HCT116 (cell line): ENCODE data around the gene KCNH2. TPM values are rescaled to one million over a fixed set of nuclear protein-coding genes. Genes with fewer than 3 reads are reported as not detected.

ENCODE experiments used
- ATAC-seq: fragments of 200-7000 bp; cut with Tn5 transposase; 2 replicates; pipeline ENCODE4 v1.9.1; 2020; ENCODE audit warnings: mild to moderate bottlenecking, moderate library complexity
- BruUV-seq: library from RNA; stranded (reverse); fragments of 400-500 nt; replicated peaks from 2 replicates; lab custom pipeline; 2021; lab: Mats Ljungman, UMichigan
- CTCF ChIA-PET: fragments of 300-600 bp; sonication (Branson Sonifier 250); formaldehyde crosslinking; loops from one replicate; lab custom pipeline; 2021; ENCODE audit warnings: antibody characterized with exemption; lab: Charles Lee
- POLR2A ChIA-PET: fragments of 300-600, 350-600 bp; sonication (Branson Sonifier 250); formaldehyde crosslinking; loops from one replicate; lab custom pipeline; 2021; ENCODE audit warnings: antibody characterized with exemption; lab: Charles Lee
- RAD21 ChIA-PET, 2 experiments: fragments of 300-600 bp; sonication (Branson Sonifier 250); formaldehyde crosslinking; loops; one replicate each; lab custom pipeline; 2023; ENCODE audit warnings: low total read pairs in 2 of 2; ENCODE audit not compliant: uncharacterized antibody in 2 of 2, unreplicated experiment in 2 of 2, low non-redundant PET in 1 of 2; lab: Charles Lee
- DNase-seq: peaks from one replicate; pipeline ENCODE4 v3.0.0-alpha.2; 2010; ENCODE audit warnings: low read depth, low spot score
- H2AFZ ChIP-seq: fragments of 200-600 bp; shearing (Covaris generic), sonication (generic); 2 replicates; pipeline ENCODE4 v1.6.1; 2017; ENCODE audit warnings: low read depth, mixed run types, mixed read lengths, antibody characterized with exemption, low read length; ENCODE audit not compliant: poor library complexity, severe bottlenecking
- H3K27ac ChIP-seq: 2 replicates; pipeline ENCODE4 v1.5.1; 2012; ENCODE audit warnings: low read depth, low read length
- H3K27me3 ChIP-seq: fragments of 200-600 bp; sonication (generic); 2 replicates; pipeline ENCODE4 v1.6.1; 2016; ENCODE audit warnings: mixed run types, low read length, mixed read lengths; ENCODE audit not compliant: insufficient read depth
- H3K36me3 ChIP-seq, 2 experiments: fragments of 200-500 bp in 1 of 2; fragments of 200-600 bp in 1 of 2; sonication (Bioruptor generic) in 1 of 2; sonication (generic) in 1 of 2; 2 replicates each; pipeline versions ENCODE4 v1.5.1 to v1.6.1; 2014 to 2016; ENCODE audit warnings: low read length in 2 of 2, inconsistent platforms in 1 of 2, mixed read lengths in 1 of 2, mixed run types in 1 of 2; ENCODE audit not compliant: insufficient read depth in 2 of 2, control insufficient read depth in 1 of 2
- H3K4me1 ChIP-seq, 2 experiments: fragments of 200-600 bp in 1 of 2; sonication (generic) in 1 of 2; 2 replicates each; pipeline versions ENCODE4 v1.5.1 to v1.6.1; 2012 to 2017; ENCODE audit warnings: low read length in 2 of 2, inconsistent platforms in 1 of 2, mild to moderate bottlenecking in 1 of 2, mixed read lengths in 1 of 2, mixed run types in 1 of 2, moderate library complexity in 1 of 2; ENCODE audit not compliant: insufficient read depth in 2 of 2, control insufficient read depth in 1 of 2
- H3K4me2 ChIP-seq: fragments of 200-600 bp; sonication (generic); 2 replicates; pipeline ENCODE4 v1.6.1; 2017; ENCODE audit warnings: mixed run types, low read length, mixed read lengths
- H3K4me3 ChIP-seq, 2 experiments: fragments of 200-600 bp in 1 of 2; sonication (generic) in 1 of 2; replicated peaks in 1 of 2; 2 replicates each; pipeline ENCODE4 v1.5.1; 2011 to 2016; ENCODE audit warnings: low read length in 2 of 2, control low read depth in 1 of 2, low read depth in 1 of 2, mild to moderate bottlenecking in 1 of 2, mixed read lengths in 1 of 2, mixed run types in 1 of 2
- H3K79me2 ChIP-seq: fragments of 200-600 bp; sonication (generic); 2 replicates; pipeline ENCODE4 v1.6.1; 2017; ENCODE audit warnings: mild to moderate bottlenecking, mixed run types, low read length, moderate library complexity, mixed read lengths; ENCODE audit not compliant: insufficient read depth
- H3K9ac ChIP-seq: fragments of 200-600 bp; sonication (generic); 2 replicates; pipeline ENCODE4 v1.6.1; 2016; ENCODE audit warnings: low read length, mixed read lengths
- H3K9me2 ChIP-seq: fragments of 200-600 bp; sonication (generic), shearing (Covaris generic); 2 replicates; pipeline ENCODE4 v1.6.1; 2017; ENCODE audit warnings: mixed run types, mild to moderate bottlenecking, moderate library complexity; ENCODE audit not compliant: insufficient read depth
- H3K9me3 ChIP-seq, 2 experiments: fragments of 200-500 bp in 1 of 2; fragments of 200-600 bp in 1 of 2; sonication (Bioruptor generic) in 1 of 2; sonication (generic) in 1 of 2; 2 replicates each; pipeline ENCODE4 v1.6.1; 2014 to 2017; ENCODE audit warnings: low read length in 2 of 2, mixed read lengths in 2 of 2, inconsistent platforms in 1 of 2, low read depth in 1 of 2, mild to moderate bottlenecking in 1 of 2, mixed run types in 1 of 2, moderate library complexity in 1 of 2; ENCODE audit not compliant: control insufficient read depth in 1 of 2, insufficient read depth in 1 of 2
- H4K20me1 ChIP-seq: fragments of 200-600 bp; sonication (generic), shearing (Covaris generic); 2 replicates; pipeline ENCODE4 v1.6.1; 2017; ENCODE audit warnings: mixed run types, mild to moderate bottlenecking, moderate library complexity; ENCODE audit not compliant: insufficient read depth
- CBX3 ChIP-seq: IDR thresholded peaks from 2 replicates; pipeline ENCODE4 v1.6.1; 2012; ENCODE audit warnings: low read depth
- CEBPB ChIP-seq: IDR thresholded peaks from 2 replicates; pipeline ENCODE4 v1.6.1; 2012; ENCODE audit warnings: low read depth
- ELF1 ChIP-seq: IDR thresholded peaks from 2 replicates; pipeline ENCODE4 v1.6.1; 2012; ENCODE audit warnings: low read depth, borderline replicate concordance
- RAD21 ChIP-seq: IDR thresholded peaks from 2 replicates; pipeline ENCODE4 v1.6.1; 2012; ENCODE audit warnings: low read depth, mild to moderate bottlenecking
- SIN3A ChIP-seq: IDR thresholded peaks from 2 replicates; pipeline ENCODE4 v1.6.1; 2012; ENCODE audit warnings: low read depth
- SP1 ChIP-seq: IDR thresholded peaks from 2 replicates; pipeline ENCODE4 v1.6.1; 2012; ENCODE audit warnings: low read depth
- SRF ChIP-seq: IDR thresholded peaks from 2 replicates; pipeline ENCODE4 v1.6.1; 2012; ENCODE audit warnings: low read depth
- YY1 ChIP-seq: IDR thresholded peaks from 2 replicates; pipeline ENCODE4 v1.6.1; 2011; ENCODE audit warnings: low read length, low read depth, moderate library complexity, mild to moderate bottlenecking; ENCODE audit not compliant: insufficient replicate concordance; ENCODE audit errors: extremely low read depth
- ZNF274 ChIP-seq: fragments of 200-500 bp; sonication (Bioruptor generic); IDR thresholded peaks from 2 replicates; pipeline ENCODE4 v1.6.1; 2014; ENCODE audit warnings: mild to moderate bottlenecking, low read depth, low read length, inconsistent platforms
- intact Hi-C: fragments of 100-400 bp; cut with micrococcal nuclease; formaldehyde crosslinking; loops from 2 replicates; pipeline ENCODE4 v1.10.0; 2022
- total RNA-seq: library from RNA; stranded (reverse); gene quantifications from one replicate; pipeline ENCODE4 v1.2.1, GENCODE V29; 2021; ENCODE audit not compliant: unreplicated experiment
- TF ChIP-seq, protein P1 (sequence below): IDR thresholded peaks from 2 replicates; pipeline ENCODE4 v1.6.1; 2011; ENCODE audit warnings: mild to moderate bottlenecking, low read length, moderate library complexity; ENCODE audit not compliant: insufficient replicate concordance; ENCODE audit errors: extremely low read depth
- TF ChIP-seq, protein P2 (sequence below), 3 experiments: fragments of 200-600 bp in 1 of 3; sonication (generic) in 1 of 3; IDR thresholded peaks in 2 of 3; conservative IDR thresholded peaks in 1 of 3; 2 replicates each; pipeline ENCODE4 v1.5.1; 2012 to 2017; ENCODE audit warnings: low read depth in 2 of 3, low read length in 2 of 3, antibody characterized with exemption in 1 of 3, borderline replicate concordance in 1 of 3, control low read depth in 1 of 3, mild to moderate bottlenecking in 1 of 3, mixed read lengths in 1 of 3, mixed run types in 1 of 3, moderate library complexity in 1 of 3; ENCODE audit not compliant: insufficient read depth in 1 of 3

Gene KCNH2
- total RNA-seq, 1 experiment from 2014 or later, result 9.7 TPM

DNA sequence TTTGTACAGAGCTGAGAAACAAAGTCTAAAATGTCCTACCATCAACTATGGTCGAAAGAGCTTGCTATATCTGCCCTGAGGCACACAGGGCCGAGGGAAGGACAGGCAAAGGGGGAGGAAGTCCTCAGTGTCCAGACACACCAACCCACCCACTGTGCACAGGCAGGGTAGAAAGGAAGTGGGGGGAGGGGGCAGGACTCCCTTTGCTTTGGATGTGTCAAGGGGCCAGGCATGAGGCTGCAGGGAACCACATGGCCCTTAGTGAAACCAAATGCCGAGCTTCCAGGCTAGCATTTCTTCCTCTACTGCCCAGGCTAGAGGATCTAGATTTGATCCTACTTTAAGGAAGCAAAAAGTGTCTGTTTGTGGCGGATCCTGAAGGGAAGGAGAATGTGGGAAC is 28.6 kb downstream of the KCNH2 start:
- ChIA-PET CTCF (no interaction called here), POLR2A (no interaction called here)
- DNase-seq, result no peak

More for the DNA sequence above, 28.6 kb downstream of the KCNH2 start:
- H3K36me3 ChIP-seq, result no peaks in the 10 kb centered on the region
- intact Hi-C loops, result no loop called here
- BruUV-seq, result no TSS peak
- ATAC-seq, result no peak
- H3K79me2 ChIP-seq, result no peaks in the 10 kb centered on the region
- H3K4me1 ChIP-seq, result no peaks in the 10 kb centered on the region
- no peaks in the 10 kb centered on the region for H3K27me3 ChIP-seq
- no peaks in the 10 kb centered on the region for H4K20me1 ChIP-seq
- no peaks in the 10 kb centered on the region for H3K9me3 ChIP-seq
- no peak overlapping the region for H3K4me2 ChIP-seq
- no peak overlapping the region for H2AFZ ChIP-seq
- no peak overlapping the region for H3K27ac ChIP-seq
- TF ChIP-seq RAD21, result no peak
- TF ChIP-seq CEBPB, result no peak
- no peak for TF ChIP-seq SP1
- TF ChIP-seq YY1, result no peak
- TF ChIP-seq, protein P1, sequence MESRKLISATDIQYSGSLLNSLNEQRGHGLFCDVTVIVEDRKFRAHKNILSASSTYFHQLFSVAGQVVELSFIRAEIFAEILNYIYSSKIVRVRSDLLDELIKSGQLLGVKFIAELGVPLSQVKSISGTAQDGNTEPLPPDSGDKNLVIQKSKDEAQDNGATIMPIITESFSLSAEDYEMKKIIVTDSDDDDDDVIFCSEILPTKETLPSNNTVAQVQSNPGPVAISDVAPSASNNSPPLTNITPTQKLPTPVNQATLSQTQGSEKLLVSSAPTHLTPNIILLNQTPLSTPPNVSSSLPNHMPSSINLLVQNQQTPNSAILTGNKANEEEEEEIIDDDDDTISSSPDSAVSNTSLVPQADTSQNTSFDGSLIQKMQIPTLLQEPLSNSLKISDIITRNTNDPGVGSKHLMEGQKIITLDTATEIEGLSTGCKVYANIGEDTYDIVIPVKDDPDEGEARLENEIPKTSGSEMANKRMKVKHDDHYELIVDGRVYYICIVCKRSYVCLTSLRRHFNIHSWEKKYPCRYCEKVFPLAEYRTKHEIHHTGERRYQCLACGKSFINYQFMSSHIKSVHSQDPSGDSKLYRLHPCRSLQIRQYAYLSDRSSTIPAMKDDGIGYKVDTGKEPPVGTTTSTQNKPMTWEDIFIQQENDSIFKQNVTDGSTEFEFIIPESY, result no peak
- TF ChIP-seq SRF, result no peak
- no peak for TF ChIP-seq SIN3A
- TF ChIP-seq, protein P2, sequence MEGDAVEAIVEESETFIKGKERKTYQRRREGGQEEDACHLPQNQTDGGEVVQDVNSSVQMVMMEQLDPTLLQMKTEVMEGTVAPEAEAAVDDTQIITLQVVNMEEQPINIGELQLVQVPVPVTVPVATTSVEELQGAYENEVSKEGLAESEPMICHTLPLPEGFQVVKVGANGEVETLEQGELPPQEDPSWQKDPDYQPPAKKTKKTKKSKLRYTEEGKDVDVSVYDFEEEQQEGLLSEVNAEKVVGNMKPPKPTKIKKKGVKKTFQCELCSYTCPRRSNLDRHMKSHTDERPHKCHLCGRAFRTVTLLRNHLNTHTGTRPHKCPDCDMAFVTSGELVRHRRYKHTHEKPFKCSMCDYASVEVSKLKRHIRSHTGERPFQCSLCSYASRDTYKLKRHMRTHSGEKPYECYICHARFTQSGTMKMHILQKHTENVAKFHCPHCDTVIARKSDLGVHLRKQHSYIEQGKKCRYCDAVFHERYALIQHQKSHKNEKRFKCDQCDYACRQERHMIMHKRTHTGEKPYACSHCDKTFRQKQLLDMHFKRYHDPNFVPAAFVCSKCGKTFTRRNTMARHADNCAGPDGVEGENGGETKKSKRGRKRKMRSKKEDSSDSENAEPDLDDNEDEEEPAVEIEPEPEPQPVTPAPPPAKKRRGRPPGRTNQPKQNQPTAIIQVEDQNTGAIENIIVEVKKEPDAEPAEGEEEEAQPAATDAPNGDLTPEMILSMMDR (IDR thresholded peaks at IDR 0.05 in 2 of 3, conservative IDR thresholded peaks at IDR 0.05 in 1 of 3; ENCODE audit: borderline replicate concordance in 1 of 3, insufficient read depth in 1 of 3, low read depth in 2 of 3, low read length in 2 of 3), result no peak
- TF ChIP-seq CBX3, result no peak
- no peak for TF ChIP-seq ZNF274
- no peak for TF ChIP-seq ELF1
- RAD21 ChIA-PET, result no interaction called here
- H3K9me2 ChIP-seq, result no peaks in the 10 kb centered on the region
- no peak overlapping the region for H3K4me3 ChIP-seq
- H3K9ac ChIP-seq, result no peak overlapping the region
